Ascending aorta (tissue), 2 donors: ENCODE results near the gene C1QTNF1. TPM values are rescaled to one million over a fixed set of nuclear protein-coding genes. Genes with fewer than 3 reads are reported as not detected.

Experiments
- DNase-seq, 2 donors: peaks; one replicate each; pipeline ENCODE4 v3.0.0-alpha.2; 2019; ENCODE audit warnings: low spot score in 2 of 2
- H3K27ac ChIP-seq, 2 donors: fragments of 200-600 bp; sonication (generic); one replicate each; pipeline ENCODE4 v1.5.1; 2016 to 2017; ENCODE audit warnings: mild to moderate bottlenecking in 1 of 2
- H3K27me3 ChIP-seq: fragments of 200-600 bp; sonication (generic); one replicate; pipeline ENCODE4 v1.5.1; 2017
- H3K36me3 ChIP-seq, 2 donors: fragments of 200-600 bp; sonication (generic); one replicate each; pipeline ENCODE4 v1.5.1; 2016
- H3K4me1 ChIP-seq, 2 donors: fragments of 200-600 bp; sonication (generic); one replicate each; pipeline ENCODE4 v1.5.1; 2016 to 2017; ENCODE audit warnings: mild to moderate bottlenecking in 1 of 2
- H3K4me3 ChIP-seq, 2 donors: fragments of 200-600 bp; sonication (generic); one replicate each; pipeline ENCODE4 v1.5.1; 2016 to 2017; ENCODE audit warnings: mild to moderate bottlenecking in 1 of 2
- H3K9me3 ChIP-seq, 2 donors: fragments of 200-600 bp; sonication (generic); one replicate each; pipeline ENCODE4 v1.5.1; 2016
- CTCF ChIP-seq, 3 experiments: fragments of 200-600 bp in 2 of 3; fragments of 450-650 bp in 1 of 3; sonication (generic) in 2 of 3; IDR thresholded peaks; one replicate each; pipeline ENCODE4 v1.5.1; 2016 to 2019; ENCODE audit warnings: antibody characterized with exemption in 3 of 3, mild to moderate bottlenecking in 1 of 3, moderate library complexity in 1 of 3
- intact Hi-C: fragments of 100-400 bp; cut with DNase I; formaldehyde crosslinking; loops from one replicate; pipeline ENCODE4 v1.15.1; 2023
- total RNA-seq: library from RNA; depleted of rRNA; stranded (reverse); fragments of >200 nt; gene quantifications from one replicate; pipeline ENCODE4 v1.1.0, GENCODE V29; 2016

The C1QTNF1 gene
- total RNA-seq, 1 donor from 2014 or later, result 435 TPM

- TF ChIP-seq CTCF (IDR thresholded peaks at IDR 0.05), result no peak
- no peaks in the 10 kb centered on the region for H3K36me3 ChIP-seq
- no peaks in the 10 kb centered on the region for H3K27me3 ChIP-seq
- peaks cover 0 to 25% of the 10 kb centered on the region in 2 donors for H3K4me1 ChIP-seq
- H3K27ac ChIP-seq, result peak within 1 kb of the TSS; percentile 68 to 79
- intact Hi-C loops, result no loop called here
- DNase-seq, result peak in 1 of 2 donors; percentile 90
- no peaks in the 10 kb centered on the region for H3K9me3 ChIP-seq
- peak within 1 kb of the TSS; percentile 84 to 95 for H3K4me3 ChIP-seq
These were observed 14.3 kb upstream of the C1QTNF1 start, which contains the start of gene CANT1 for GRCh38 chr17:79009397-79010303. Gene CANT1 (minus strand): TSS chr17:79009764. CDS start chr17:78997622, 12,142 bp downstream.

- intact Hi-C loops, result no loop called here
- TF ChIP-seq CTCF (IDR thresholded peaks at IDR 0.05), result no peak
These were observed 13.7 kb upstream of the C1QTNF1 start for GRCh38 chr17:79010304-79010646.

GRCh38 chr17:79011451-79012147 is 12.4 kb upstream of the C1QTNF1 start:
- DNase-seq, result peak in 1 of 2 donors; percentile 44
- Histone ChIP-seq H3K27ac (no peak overlapping the region), H3K9me3 (no peaks in the 10 kb centered on the region), H3K27me3 (no peaks in the 10 kb centered on the region), H3K4me3 (no peak overlapping the region), H3K36me3 (no peaks in the 10 kb centered on the region), H3K4me1 (peaks cover 0 to 18% of the 10 kb centered on the region in 2 donors)
- intact Hi-C loops, result no loop called here
- TF ChIP-seq CTCF (IDR thresholded peaks at IDR 0.05), result no peak

More at GRCh38 chr17:79010304-79010646, 13.7 kb upstream of the C1QTNF1 start:
- peak overlapping the region; percentile 84 to 95 for H3K4me3 ChIP-seq
- H3K27ac ChIP-seq, result peak overlapping the region; percentile 68 to 79
- no peaks in the 10 kb centered on the region for H3K9me3 ChIP-seq
- no peaks in the 10 kb centered on the region for H3K36me3 ChIP-seq
- DNase-seq, result peak in 1 of 2 donors; percentile 63
- peaks cover 0 to 25% of the 10 kb centered on the region in 2 donors for H3K4me1 ChIP-seq
- H3K27me3 ChIP-seq, result no peaks in the 10 kb centered on the region

- no peak for TF ChIP-seq CTCF (IDR thresholded peaks at IDR 0.05)
- Histone ChIP-seq H3K27ac (no peak overlapping the region), H3K4me3 (no peak overlapping the region), H3K4me1 (peaks cover 0 to 15% of the 10 kb centered on the region in 2 donors), H3K36me3 (no peaks in the 10 kb centered on the region), H3K9me3 (no peaks in the 10 kb centered on the region), H3K27me3 (no peaks in the 10 kb centered on the region)
- intact Hi-C loops, result no loop called here
- DNase-seq, result peak in 1 of 2 donors; percentile 44
These were observed 11.3 kb upstream of the C1QTNF1 start for GRCh38 chr17:79012563-79013134.

GRCh38 chr17:79014158-79014758 is 9.7 kb upstream of the C1QTNF1 start:
- intact Hi-C loops, result no loop called here
- DNase-seq, result no peak
- no peaks in the 10 kb centered on the region for H3K9me3 ChIP-seq
- TF ChIP-seq CTCF (IDR thresholded peaks at IDR 0.05), result no peak
- no peak overlapping the region for H3K4me3 ChIP-seq
- H3K4me1 ChIP-seq, result peaks cover 0 to 7% of the 10 kb centered on the region in 2 donors
- no peak overlapping the region for H3K27ac ChIP-seq
- H3K27me3 ChIP-seq, result no peaks in the 10 kb centered on the region
- no peaks in the 10 kb centered on the region for H3K36me3 ChIP-seq
